ENCODE data around the gene ATF7.

Gene ATF7

DNA sequence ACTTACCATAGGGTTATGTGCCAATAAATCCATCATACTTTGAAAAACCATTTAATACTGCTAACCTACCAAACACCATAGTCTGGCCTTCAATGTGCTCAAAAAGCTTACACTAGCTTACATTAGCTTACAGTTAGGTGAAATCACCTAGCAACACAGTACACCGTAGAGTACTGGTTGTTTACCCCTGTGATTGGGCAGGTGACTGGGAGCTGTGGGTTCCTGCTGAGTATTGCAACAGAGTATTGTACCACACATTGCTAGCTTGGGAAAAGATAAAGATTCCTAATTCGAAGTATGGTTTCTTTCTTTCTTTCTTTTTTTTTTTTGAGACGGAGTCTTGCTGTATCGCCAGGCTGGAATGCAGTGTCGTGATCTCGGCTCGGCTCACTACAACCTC, 44.1 kb upstream of the ATF7 start:
- no peak for TF ChIP-seq EZH2phosphoT487 (IDR thresholded peaks at IDR 0.05; ENCODE audit: borderline replicate concordance, low read length)
- TF ChIP-seq, protein P1, sequence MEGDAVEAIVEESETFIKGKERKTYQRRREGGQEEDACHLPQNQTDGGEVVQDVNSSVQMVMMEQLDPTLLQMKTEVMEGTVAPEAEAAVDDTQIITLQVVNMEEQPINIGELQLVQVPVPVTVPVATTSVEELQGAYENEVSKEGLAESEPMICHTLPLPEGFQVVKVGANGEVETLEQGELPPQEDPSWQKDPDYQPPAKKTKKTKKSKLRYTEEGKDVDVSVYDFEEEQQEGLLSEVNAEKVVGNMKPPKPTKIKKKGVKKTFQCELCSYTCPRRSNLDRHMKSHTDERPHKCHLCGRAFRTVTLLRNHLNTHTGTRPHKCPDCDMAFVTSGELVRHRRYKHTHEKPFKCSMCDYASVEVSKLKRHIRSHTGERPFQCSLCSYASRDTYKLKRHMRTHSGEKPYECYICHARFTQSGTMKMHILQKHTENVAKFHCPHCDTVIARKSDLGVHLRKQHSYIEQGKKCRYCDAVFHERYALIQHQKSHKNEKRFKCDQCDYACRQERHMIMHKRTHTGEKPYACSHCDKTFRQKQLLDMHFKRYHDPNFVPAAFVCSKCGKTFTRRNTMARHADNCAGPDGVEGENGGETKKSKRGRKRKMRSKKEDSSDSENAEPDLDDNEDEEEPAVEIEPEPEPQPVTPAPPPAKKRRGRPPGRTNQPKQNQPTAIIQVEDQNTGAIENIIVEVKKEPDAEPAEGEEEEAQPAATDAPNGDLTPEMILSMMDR (IDR thresholded peaks at IDR 0.05; ENCODE audit: low read depth, low read length, poor library complexity, severe bottlenecking), result no peak
- Histone ChIP-seq H3F3A (ENCODE audit: control insufficient read depth, insufficient read depth) (no peaks in the 10 kb centered on the region), H3K4me3 (ENCODE audit: low read length) (no peak overlapping the region), H3K27ac (ENCODE audit: low read depth, low read length) (no peak overlapping the region), H3K4me2 (ENCODE audit: low read length) (no peak overlapping the region), H4K20me1 (ENCODE audit: control insufficient read depth, insufficient read depth, low read depth, low read length) (no peaks in the 10 kb centered on the region), H3K4me1 (ENCODE audit: control insufficient read depth, low read length) (peaks cover 9% of the 10 kb centered on the region), H3K27me3 (ENCODE audit: control insufficient read depth, low read length) (no peaks in the 10 kb centered on the region), H3K79me2 (ENCODE audit: control insufficient read depth, low read length) (peaks cover 20% of the 10 kb centered on the region), H3K9me2 (replicated peaks; ENCODE audit: control insufficient read depth, low read length) (no peaks in the 10 kb centered on the region), H3K36me3 (ENCODE audit: control insufficient read depth, low read length) (peaks cover 80% of the 10 kb centered on the region), H3K9me3 (ENCODE audit: control insufficient read depth, insufficient read depth, low read length) (no peaks in the 10 kb centered on the region)

DNA sequence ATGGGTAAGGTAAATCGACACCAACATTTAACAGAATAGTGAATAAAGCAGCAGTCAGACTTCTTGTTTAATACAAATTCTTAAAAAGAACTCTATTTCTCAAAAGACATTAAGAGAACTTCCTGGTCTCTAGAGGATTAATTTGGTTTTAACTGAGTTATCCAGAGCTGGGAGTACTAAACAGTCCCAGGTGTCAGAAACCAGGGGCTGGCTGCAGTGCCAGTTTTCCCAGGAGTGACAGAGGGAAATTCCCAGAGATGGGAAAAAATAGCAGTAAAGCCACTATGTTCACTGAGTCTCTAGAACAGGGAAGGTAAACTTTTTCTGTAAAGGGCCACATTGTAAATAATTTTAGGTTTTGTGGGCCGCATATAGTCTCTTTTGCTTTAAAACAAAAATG, 40.9 kb upstream of the ATF7 start:
- no peaks in the 10 kb centered on the region for H4K20me1 ChIP-seq (ENCODE audit: control insufficient read depth, insufficient read depth, low read depth, low read length)

DNA sequence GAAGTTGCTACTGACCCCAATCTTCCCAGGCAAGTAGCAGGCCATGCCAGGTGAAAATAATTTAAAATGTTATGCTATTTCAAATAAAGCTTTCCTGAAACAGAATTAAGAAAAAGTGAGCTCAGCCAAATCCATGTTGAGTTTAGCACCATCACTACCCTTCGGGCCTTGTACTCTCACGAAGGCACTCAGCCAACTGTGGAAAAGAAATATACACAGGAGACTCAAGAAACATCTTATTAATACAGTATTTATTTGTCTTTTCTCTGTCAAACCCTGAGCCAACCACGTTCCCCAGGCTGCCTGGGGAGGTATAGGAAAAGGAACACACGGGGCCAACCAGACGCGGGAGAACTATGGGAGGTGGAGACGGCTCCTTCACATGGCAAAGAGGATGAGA, 38.8 kb upstream of the ATF7 start:
- Histone ChIP-seq H3K36me3 (ENCODE audit: control insufficient read depth, low read length) (peaks cover 48% of the 10 kb centered on the region), H3K9me2 (replicated peaks; ENCODE audit: control insufficient read depth, low read length) (no peaks in the 10 kb centered on the region), H3K27me3 (ENCODE audit: control insufficient read depth, low read length) (no peaks in the 10 kb centered on the region), H3K9me3 (ENCODE audit: control insufficient read depth, insufficient read depth, low read length) (no peaks in the 10 kb centered on the region), H3F3A (ENCODE audit: control insufficient read depth, insufficient read depth) (0 out of 2 replicates have a peak, but pooled peaks cover 5% of the 10 kb centered on the region), H4K20me1 (ENCODE audit: control insufficient read depth, insufficient read depth, low read depth, low read length) (no peaks in the 10 kb centered on the region), H3K27ac (ENCODE audit: low read depth, low read length) (no peak overlapping the region), H3K4me1 (ENCODE audit: control insufficient read depth, low read length) (no peaks in the 10 kb centered on the region), H3K4me2 (ENCODE audit: low read length) (no peak overlapping the region), H3K4me3 (ENCODE audit: low read length) (no peak overlapping the region), H3K79me2 (ENCODE audit: control insufficient read depth, low read length) (no peaks in the 10 kb centered on the region)
- TF ChIP-seq, protein P1 (IDR thresholded peaks at IDR 0.05; ENCODE audit: low read depth, low read length, poor library complexity, severe bottlenecking), result no peak
- no peak for TF ChIP-seq EZH2phosphoT487 (IDR thresholded peaks at IDR 0.05; ENCODE audit: borderline replicate concordance, low read length)

More for the DNA sequence above, 40.9 kb upstream of the ATF7 start:
- H3K4me3 ChIP-seq (ENCODE audit: low read length), result no peak overlapping the region
- H3K79me2 ChIP-seq (ENCODE audit: control insufficient read depth, low read length), result peaks cover 4% of the 10 kb centered on the region; the same call in 1 of the 2 replicates
- H3K9me2 ChIP-seq (replicated peaks; ENCODE audit: control insufficient read depth, low read length), result no peaks in the 10 kb centered on the region
- no peaks in the 10 kb centered on the region for H3K27me3 ChIP-seq (ENCODE audit: control insufficient read depth, low read length)
- TF ChIP-seq EZH2phosphoT487 (IDR thresholded peaks at IDR 0.05; ENCODE audit: borderline replicate concordance, low read length), result no peak
- TF ChIP-seq, protein P1 (IDR thresholded peaks at IDR 0.05; ENCODE audit: low read depth, low read length, poor library complexity, severe bottlenecking), result no peak
- H3K4me1 ChIP-seq (ENCODE audit: control insufficient read depth, low read length), result no peaks in the 10 kb centered on the region
- no peaks in the 10 kb centered on the region for H3K9me3 ChIP-seq (ENCODE audit: control insufficient read depth, insufficient read depth, low read length)
- H3K27ac ChIP-seq (ENCODE audit: low read depth, low read length), result no peak overlapping the region
- H3F3A ChIP-seq (ENCODE audit: control insufficient read depth, insufficient read depth), result 0 out of 2 replicates have a peak, but pooled peaks cover 5% of the 10 kb centered on the region
- H3K4me2 ChIP-seq (ENCODE audit: low read length), result no peak overlapping the region
- H3K36me3 ChIP-seq (ENCODE audit: control insufficient read depth, low read length), result peaks cover 66% of the 10 kb centered on the region

Data from DOHH2 (cell line).